SK-N-SH (cell line): Measurements from ENCODE around the gene SNX24. TPM values are rescaled to one million over a fixed set of nuclear protein-coding genes. Genes with fewer than 3 reads are reported as not detected.

ENCODE experiments used
- CTCF ChIA-PET: fragments of 300-600, 350-600 bp; formaldehyde crosslinking; extraction: SDS; loops from one replicate; lab custom pipeline; 2021; lab: Yijun Ruan, JAX
- POLR2A ChIA-PET: fragments of 350-600 bp; sonication (Branson Sonifier 250); formaldehyde crosslinking; extraction: SDS; loops from one replicate; lab custom pipeline; 2020; ENCODE audit warnings: antibody characterized with exemption, inconsistent platforms; lab: Yijun Ruan, JAX
- DNase-seq: peaks from one replicate; pipeline ENCODE4 v3.0.0; 2012
- H2AFZ ChIP-seq: fragments of 200-600 bp; sonication (generic); 2 replicates; pipeline ENCODE4 v1.8.1; 2016; ENCODE audit warnings: antibody characterized with exemption, mild to moderate bottlenecking, low read depth
- H3F3A ChIP-seq: fragments of 200-600 bp; sonication (generic); replicated peaks from 2 replicates; pipeline ENCODE3; 2016; ENCODE audit warnings: antibody characterized with exemption, mild to moderate bottlenecking; ENCODE audit not compliant: insufficient read depth
- H3K27ac ChIP-seq, 2 experiments: fragments of 200-500 bp in 1 of 2; fragments of 200-600 bp in 1 of 2; sonication (Bioruptor generic) in 1 of 2; sonication (generic), shearing (Covaris generic) in 1 of 2; 2 replicates each; pipeline versions ENCODE4 v1.5.1 to v1.6.1; 2014 to 2016; ENCODE audit warnings: low read depth in 2 of 2, inconsistent platforms in 1 of 2, low read length in 1 of 2, mild to moderate bottlenecking in 1 of 2, mixed read lengths in 1 of 2
- H3K27me3 ChIP-seq: fragments of 200-600 bp; sonication (generic), shearing (Covaris generic); 2 replicates; pipeline ENCODE4 v1.6.1; 2016; ENCODE audit warnings: mixed run types; ENCODE audit not compliant: insufficient read depth
- H3K36me3 ChIP-seq, 2 experiments: fragments of 200-500 bp in 1 of 2; fragments of 200-600 bp in 1 of 2; sonication (Bioruptor generic) in 1 of 2; sonication (generic) in 1 of 2; replicated peaks in 1 of 2; 2 replicates each; pipeline versions ENCODE3 to v1.5.1; 2014 to 2016; ENCODE audit warnings: low read length in 1 of 2, mild to moderate bottlenecking in 1 of 2; ENCODE audit not compliant: insufficient read depth in 2 of 2, control insufficient read depth in 1 of 2
- H3K4me1 ChIP-seq, 2 experiments: fragments of 200-500 bp in 1 of 2; fragments of 200-600 bp in 1 of 2; sonication (Bioruptor generic) in 1 of 2; sonication (generic), shearing (Covaris generic) in 1 of 2; 2 replicates each; pipeline versions ENCODE4 v1.5.1 to v1.6.1; 2014 to 2016; ENCODE audit warnings: low read depth in 1 of 2, low read length in 1 of 2, mixed run types in 1 of 2; ENCODE audit not compliant: insufficient read depth in 2 of 2, control insufficient read depth in 1 of 2
- H3K4me2 ChIP-seq: fragments of 200-600 bp; sonication (generic), shearing (Covaris generic); 2 replicates; pipeline ENCODE4 v1.6.1; 2017; ENCODE audit warnings: mixed run types
- H3K4me3 ChIP-seq, 2 experiments: fragments of 200-500 bp in 1 of 2; fragments of 200-600 bp in 1 of 2; sonication (Bioruptor generic) in 1 of 2; sonication (generic), shearing (Covaris generic) in 1 of 2; 2 replicates each; pipeline versions ENCODE4 v1.5.1 to v1.8.1; 2014 to 2016; ENCODE audit warnings: low read depth in 2 of 2, inconsistent platforms in 1 of 2, low read length in 1 of 2, mild to moderate bottlenecking in 1 of 2, mixed read lengths in 1 of 2, moderate library complexity in 1 of 2
- H3K79me2 ChIP-seq: fragments of 200-600 bp; sonication (generic); 2 replicates; pipeline ENCODE4 v1.8.1; 2017; ENCODE audit warnings: mild to moderate bottlenecking; ENCODE audit not compliant: insufficient read depth
- H3K9ac ChIP-seq: fragments of 200-600 bp; sonication (generic); 2 replicates; pipeline ENCODE4 v1.6.1; 2017; ENCODE audit warnings: mixed run types
- H3K9me2 ChIP-seq: fragments of 200-600 bp; sonication (generic); 2 replicates; pipeline ENCODE4 v1.6.1; 2017; ENCODE audit warnings: mixed run types
- H3K9me3 ChIP-seq: fragments of 200-600 bp; sonication (generic); 2 replicates; pipeline ENCODE4 v1.6.1; 2017; ENCODE audit warnings: mixed run types, mild to moderate bottlenecking, moderate library complexity
- H4K20me1 ChIP-seq: fragments of 200-600 bp; sonication (generic); 2 replicates; pipeline ENCODE4 v1.6.1; 2017; ENCODE audit warnings: mild to moderate bottlenecking, mixed run types; ENCODE audit not compliant: insufficient read depth
- GATA2 ChIP-seq: sonication (generic); formaldehyde crosslinking; IDR thresholded peaks from 2 replicates; pipeline ENCODE4 v1.5.0; 2020; ENCODE audit warnings: mild to moderate bottlenecking, missing genetic modification reagents
- MXI1 ChIP-seq: IDR thresholded peaks from 2 replicates; pipeline ENCODE4 v1.6.1; 2012; ENCODE audit warnings: mild to moderate bottlenecking, low read depth, low read length, improper control_type of control experiment
- POLR2AphosphoS5 ChIP-seq: IDR thresholded peaks from 2 replicates; pipeline ENCODE4 v1.6.1; 2012; ENCODE audit warnings: low read depth, low read length
- RAD21 ChIP-seq: IDR thresholded peaks from 2 replicates; pipeline ENCODE4 v1.6.1; 2012; ENCODE audit warnings: mild to moderate bottlenecking, low read length
- SMC3 ChIP-seq: IDR thresholded peaks from 2 replicates; pipeline ENCODE4 v1.6.1; 2012; ENCODE audit warnings: low read depth, low read length, improper control_type of control experiment
- WGBS: methylation state at CpG from one replicate; pipeline ENCODE4 v1.1.6; 2017; ENCODE audit warnings: low lambda C conversion rate; 5-methylcytosine and 5-hydroxymethylcytosine counted together
- polyA plus RNA-seq, 3 experiments: library from polyadenylated mRNA; depleted of rRNA; stranded (reverse); fragments of >200 nt; gene quantifications; 2 replicates each; pipeline ENCODE4 v1.2.3, GENCODE V29; 2012
- TF ChIP-seq, protein P1 (sequence below): fragments of 200-600 bp; sonication (generic); IDR thresholded peaks from 2 replicates; pipeline ENCODE4 v1.6.1; 2017; ENCODE audit warnings: antibody characterized with exemption, mild to moderate bottlenecking, moderate library complexity

Gene SNX24
- polyA plus RNA-seq, 1 of the 3 experiments (the other 2 are of a cell fraction), result 8.2 TPM

DNA sequence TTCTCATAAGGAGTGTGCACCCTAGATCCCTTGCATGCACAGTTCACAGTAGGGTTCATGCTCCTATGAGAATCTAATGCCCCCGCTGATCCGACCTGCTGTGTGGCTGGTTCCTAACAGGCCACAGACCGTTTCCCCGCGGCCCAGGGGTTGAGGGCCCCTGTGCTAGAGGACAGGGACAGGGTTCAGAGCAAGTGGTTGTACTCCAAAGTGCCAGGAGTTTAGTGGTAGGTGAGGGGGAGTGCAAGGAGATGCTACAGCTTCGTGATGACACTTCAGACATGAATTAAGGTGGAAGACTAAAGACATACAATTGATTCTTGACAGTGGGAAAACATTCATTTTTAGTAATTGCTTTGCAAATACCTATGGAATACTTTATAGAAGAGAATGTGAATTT lies 40.5 kb downstream of the SNX24 start (continued):
- TF ChIP-seq, protein P1, sequence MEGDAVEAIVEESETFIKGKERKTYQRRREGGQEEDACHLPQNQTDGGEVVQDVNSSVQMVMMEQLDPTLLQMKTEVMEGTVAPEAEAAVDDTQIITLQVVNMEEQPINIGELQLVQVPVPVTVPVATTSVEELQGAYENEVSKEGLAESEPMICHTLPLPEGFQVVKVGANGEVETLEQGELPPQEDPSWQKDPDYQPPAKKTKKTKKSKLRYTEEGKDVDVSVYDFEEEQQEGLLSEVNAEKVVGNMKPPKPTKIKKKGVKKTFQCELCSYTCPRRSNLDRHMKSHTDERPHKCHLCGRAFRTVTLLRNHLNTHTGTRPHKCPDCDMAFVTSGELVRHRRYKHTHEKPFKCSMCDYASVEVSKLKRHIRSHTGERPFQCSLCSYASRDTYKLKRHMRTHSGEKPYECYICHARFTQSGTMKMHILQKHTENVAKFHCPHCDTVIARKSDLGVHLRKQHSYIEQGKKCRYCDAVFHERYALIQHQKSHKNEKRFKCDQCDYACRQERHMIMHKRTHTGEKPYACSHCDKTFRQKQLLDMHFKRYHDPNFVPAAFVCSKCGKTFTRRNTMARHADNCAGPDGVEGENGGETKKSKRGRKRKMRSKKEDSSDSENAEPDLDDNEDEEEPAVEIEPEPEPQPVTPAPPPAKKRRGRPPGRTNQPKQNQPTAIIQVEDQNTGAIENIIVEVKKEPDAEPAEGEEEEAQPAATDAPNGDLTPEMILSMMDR, result no peak

- Histone ChIP-seq H3K4me3 (no peak overlapping the region), H3K36me3 (no peaks in the 10 kb centered on the region), H3K4me2 (no peak overlapping the region), H3K9me2 (no peaks in the 10 kb centered on the region), H4K20me1 (no peaks in the 10 kb centered on the region), H3K79me2 (peaks cover 15% of the 10 kb centered on the region; the same call in 1 of the 2 replicates), H2AFZ (no peak overlapping the region), H3K4me1 (peaks cover 0 to 6% of the 10 kb centered on the region in 2 experiments; a peak in 1 of 4 replicates), H3K9ac (no peak overlapping the region), H3K27me3 (no peaks in the 10 kb centered on the region), H3F3A (peaks cover 12% of the 10 kb centered on the region), H3K9me3 (no peaks in the 10 kb centered on the region), H3K27ac (no peak overlapping the region)
- no peak for DNase-seq
- ChIA-PET POLR2A (no interaction called here), CTCF (interaction anchor here (1.1 to 2.9 kb wide), 3 partner anchors 9 to 450 kb away, joined by 6 to 9 read pairs (median 8); no protein-coding TSS in a partner anchor)
- TF ChIP-seq GATA2 (CRISPR knock-in tag), result no peak
- WGBS, result no CpG with 5 or more reads among the region's 1 CpG
Observed at GRCh38 chr5:122895141-122895540, 49.7 kb downstream of the SNX24 start.

- H3K79me2 ChIP-seq, result peaks cover 16% of the 10 kb centered on the region; the same call in 1 of the 2 replicates
- DNase-seq, result no peak
Observed at GRCh38 chr5:122896598-122897282, 51.3 kb downstream of the SNX24 start.

More at GRCh38 chr5:122896598-122897282, 51.3 kb downstream of the SNX24 start:
- H3K9ac ChIP-seq, result no peak overlapping the region
- H2AFZ ChIP-seq, result no peak overlapping the region
- H3K27me3 ChIP-seq, result no peaks in the 10 kb centered on the region
- H3K4me2 ChIP-seq, result no peak overlapping the region
- ChIA-PET POLR2A (no interaction called here), CTCF (interaction anchor here (0.6 to 2.9 kb wide), 32 partner anchors 8 to 651 kb away, joined by 3 to 11 read pairs (median 3); partner anchors contain the start of gene SNX24)
- H3K27ac ChIP-seq, result no peak overlapping the region
- no peaks in the 10 kb centered on the region for H3K36me3 ChIP-seq
- WGBS, result 75% methylated on average over 4 of the region's 4 CpGs
- H3K4me3 ChIP-seq, result peak overlapping the region in 1 of 2 experiments; percentile 49; a peak in 1 of 4 replicates
- no peak for TF ChIP-seq MXI1
- TF ChIP-seq POLR2AphosphoS5, result no peak
- TF ChIP-seq RAD21, result peak; percentile 77
- TF ChIP-seq, protein P1, result peak; percentile 83
- peak; percentile 43 for TF ChIP-seq SMC3
- no peaks in the 10 kb centered on the region for H3K9me2 ChIP-seq
- H3F3A ChIP-seq, result peaks cover 12% of the 10 kb centered on the region
- H3K9me3 ChIP-seq, result no peaks in the 10 kb centered on the region
- peaks cover 0 to 6% of the 10 kb centered on the region in 2 experiments; a peak in 1 of 4 replicates for H3K4me1 ChIP-seq
- H4K20me1 ChIP-seq, result no peaks in the 10 kb centered on the region
